K562 (cell line): Measurements from ENCODE around the gene FGFRL1. TPM values are rescaled to one million over a fixed set of nuclear protein-coding genes. Genes with fewer than 3 reads are reported as not detected.

ENCODE experiments used
- E2F3 ChIP-seq: fragments of 250-450 bp; sonication (Bioruptor Pico); IDR thresholded peaks from 2 replicates; pipeline ENCODE4 v1.4.0; 2020; ENCODE audit warnings: mild to moderate bottlenecking
- FOXA1 ChIP-seq: fragments of 450-650 bp; IDR thresholded peaks from 2 replicates; pipeline ENCODE4 v1.6.1; 2016; ENCODE audit warnings: mild to moderate bottlenecking, borderline replicate concordance
- NCOA1 ChIP-seq: fragments of 450-650 bp; IDR thresholded peaks from 2 replicates; pipeline ENCODE4 v1.6.1; 2016; ENCODE audit warnings: low read depth
- NCOA6 ChIP-seq: fragments of 450-650 bp; IDR thresholded peaks from 2 replicates; pipeline ENCODE4 v1.6.1; 2017; ENCODE audit warnings: mild to moderate bottlenecking
- NFIX ChIP-seq: fragments of 250-450 bp; sonication (Bioruptor Pico); IDR thresholded peaks from 2 replicates; pipeline ENCODE4 v1.4.0; 2020; ENCODE audit warnings: low read depth, mild to moderate bottlenecking, moderate library complexity
- POLR2AphosphoS2 ChIP-seq: IDR thresholded peaks from 2 replicates; pipeline ENCODE4 v1.6.1; 2012; ENCODE audit warnings: low read length, improper control_type of control experiment
- RBM39 ChIP-seq: fragments of 200-400 bp; formaldehyde crosslinking; optimal IDR thresholded peaks from 2 replicates; pipeline ENCODE3; 2018; ENCODE audit warnings: low read depth, low read length
- STAT5A ChIP-seq: IDR thresholded peaks from 2 replicates; pipeline ENCODE4 v1.6.1; 2012; ENCODE audit warnings: low read length, inconsistent platforms, borderline replicate concordance
- XRCC3 ChIP-seq: fragments of 450-650 bp; IDR thresholded peaks from 2 replicates; pipeline ENCODE4 v1.6.1; 2017; ENCODE audit warnings: mild to moderate bottlenecking, moderate library complexity
- ZEB2 ChIP-seq: fragments of 450-650 bp; IDR thresholded peaks from 2 replicates; pipeline ENCODE4 v1.6.1; 2016
- ZFP1 ChIP-seq: fragments of 450-650 bp; formaldehyde crosslinking; IDR thresholded peaks from 2 replicates; pipeline ENCODE4 v1.4.0; 2020; ENCODE audit warnings: mild to moderate bottlenecking, mixed read lengths
- ZNF184 ChIP-seq: sonication (generic); formaldehyde crosslinking; IDR thresholded peaks from 2 replicates; pipeline ENCODE4 v1.5.0; 2020; ENCODE audit warnings: missing genetic modification reagents
- ZNF224 ChIP-seq: sonication (generic); formaldehyde crosslinking; IDR thresholded peaks from 2 replicates; pipeline ENCODE4 v1.8.0; 2022; ENCODE audit warnings: mild to moderate bottlenecking, missing genetic modification reagents
- ZSCAN32 ChIP-seq: fragments of 450-650 bp; formaldehyde crosslinking; IDR thresholded peaks from 2 replicates; pipeline ENCODE4 v1.4.0; 2020; ENCODE audit warnings: mild to moderate bottlenecking, moderate library complexity
- polyA plus RNA-seq, 8 experiments: library from polyadenylated mRNA; depleted of rRNA in 4 of 8; stranded (reverse) in 5 of 8; unstranded in 3 of 8; fragments of >200 nt; fragmentation: Nextera tagmentation in 2 of 8; fragmentation: Illumina TruSeq in 1 of 8; extraction: Ambion mirVana in 2 of 8; extraction: Trizol in 1 of 8; gene quantifications; 2 replicates each; pipeline versions ENCODE4 v1.2.1 to v1.2.3, GENCODE V29; 2011 to 2014; ENCODE audit warnings: inconsistent platforms in 1 of 8, missing spikeins in 1 of 8
- total RNA-seq, 7 experiments: library from RNA; depleted of rRNA in 6 of 7; stranded (reverse); fragments of >200 nt in 6 of 7; fragmentation: Illumina TruSeq in 2 of 7; extraction: Trizol in 2 of 7; gene quantifications; 2 replicates each; pipeline versions ENCODE4 v1.2.1 to v1.2.3, GENCODE V29; 2011 to 2021; ENCODE audit warnings: low replicate concordance in 1 of 7
- TF ChIP-seq, protein P1 (sequence below): fragments of 250-450 bp; sonication (Bioruptor Pico); IDR thresholded peaks from 2 replicates; pipeline ENCODE4 v1.5.0; 2020; ENCODE audit warnings: mild to moderate bottlenecking, borderline replicate concordance
- TF ChIP-seq, protein P2 (sequence below): fragments of 450-650 bp; formaldehyde crosslinking; IDR thresholded peaks from 2 replicates; pipeline ENCODE4 v1.4.0; 2022; ENCODE audit warnings: missing genetic modification characterization
- TF ChIP-seq, protein P3 (sequence below): fragments of 250-450 bp; sonication (Bioruptor Pico); IDR thresholded peaks from 2 replicates; pipeline ENCODE4 v1.8.0; 2021; ENCODE audit warnings: borderline replicate concordance, mild to moderate bottlenecking, moderate library complexity; ENCODE audit not compliant: poor library complexity, severe bottlenecking
- TF ChIP-seq, protein P4 (sequence below): sonication (generic); formaldehyde crosslinking; IDR thresholded peaks from 2 replicates; pipeline ENCODE4 v1.9.0; 2022; ENCODE audit warnings: mild to moderate bottlenecking, missing genetic modification reagents
- TF ChIP-seq, protein P5 (sequence below), 2 experiments: fragments of 200-800 bp in 1 of 2; sonication (Bioruptor generic) in 1 of 2; sonication (generic) in 1 of 2; formaldehyde crosslinking in 1 of 2; IDR thresholded peaks in 1 of 2; conservative IDR thresholded peaks in 1 of 2; 2 replicates each; pipeline versions ENCODE4 v1.5.0 to v1.6.1; 2016 to 2020; ENCODE audit warnings: missing compliant biosample characterization in 1 of 2, missing genetic modification characterization in 1 of 2, missing genetic modification reagents in 1 of 2
- TF ChIP-seq, protein P6 (sequence below): sonication (generic); formaldehyde crosslinking; IDR thresholded peaks from 2 replicates; pipeline ENCODE4 v1.5.0; 2020; ENCODE audit warnings: missing genetic modification reagents

FGFRL1 gene
- total and polyA plus RNA-seq, 9 of the 15 experiments (the other 6 are each of a cell fraction or from before 2014, with no cell fraction given): 0.34 to 49.9 (median 14.6) TPM

DNA sequence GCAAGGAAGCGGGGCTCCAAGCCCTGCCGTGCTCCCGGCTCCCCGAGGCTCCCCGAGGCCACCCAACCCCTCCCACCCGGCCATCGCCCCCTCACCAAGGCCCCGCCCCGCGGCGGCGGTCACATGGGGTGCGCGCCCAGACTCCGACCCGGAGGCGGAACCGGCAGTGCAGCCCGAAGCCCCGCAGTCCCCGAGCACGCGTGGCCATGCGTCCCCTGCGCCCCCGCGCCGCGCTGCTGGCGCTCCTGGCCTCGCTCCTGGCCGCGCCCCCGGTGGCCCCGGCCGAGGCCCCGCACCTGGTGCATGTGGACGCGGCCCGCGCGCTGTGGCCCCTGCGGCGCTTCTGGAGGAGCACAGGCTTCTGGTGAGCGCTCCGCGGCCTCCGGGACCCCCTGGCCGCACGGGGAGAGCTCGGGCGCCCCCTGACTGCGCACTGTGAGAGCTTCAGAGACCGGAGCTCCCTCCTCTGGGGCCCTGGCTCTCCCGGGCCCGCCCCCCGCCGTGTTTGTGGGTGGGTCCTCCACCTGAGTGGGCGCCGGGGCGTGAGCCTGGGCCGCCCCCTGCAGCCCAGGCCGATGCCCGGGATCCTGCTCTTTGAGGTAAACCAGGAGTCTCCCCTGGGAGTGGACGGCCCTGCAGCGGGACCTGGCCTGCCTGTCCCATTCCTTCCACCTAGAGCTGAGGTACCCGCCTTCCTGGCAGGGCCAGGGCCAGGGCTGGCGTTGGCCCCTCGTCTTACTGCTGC, 24.4 kb upstream of the FGFRL1 start, which contains the start of gene IDUA (continued):
- TF ChIP-seq STAT5A: no peak
- no peak for TF ChIP-seq ZNF224 (CRISPR knock-in tag)
- TF ChIP-seq NFIX (CRISPR knock-in tag): no peak
- TF ChIP-seq, protein P1, sequence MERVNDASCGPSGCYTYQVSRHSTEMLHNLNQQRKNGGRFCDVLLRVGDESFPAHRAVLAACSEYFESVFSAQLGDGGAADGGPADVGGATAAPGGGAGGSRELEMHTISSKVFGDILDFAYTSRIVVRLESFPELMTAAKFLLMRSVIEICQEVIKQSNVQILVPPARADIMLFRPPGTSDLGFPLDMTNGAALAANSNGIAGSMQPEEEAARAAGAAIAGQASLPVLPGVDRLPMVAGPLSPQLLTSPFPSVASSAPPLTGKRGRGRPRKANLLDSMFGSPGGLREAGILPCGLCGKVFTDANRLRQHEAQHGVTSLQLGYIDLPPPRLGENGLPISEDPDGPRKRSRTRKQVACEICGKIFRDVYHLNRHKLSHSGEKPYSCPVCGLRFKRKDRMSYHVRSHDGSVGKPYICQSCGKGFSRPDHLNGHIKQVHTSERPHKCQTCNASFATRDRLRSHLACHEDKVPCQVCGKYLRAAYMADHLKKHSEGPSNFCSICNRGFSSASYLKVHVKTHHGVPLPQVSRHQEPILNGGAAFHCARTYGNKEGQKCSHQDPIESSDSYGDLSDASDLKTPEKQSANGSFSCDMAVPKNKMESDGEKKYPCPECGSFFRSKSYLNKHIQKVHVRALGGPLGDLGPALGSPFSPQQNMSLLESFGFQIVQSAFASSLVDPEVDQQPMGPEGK (CRISPR knock-in tag): no peak
- TF ChIP-seq POLR2AphosphoS2: peak; percentile 40; the same call in 1 of the 2 replicates
- no peak for TF ChIP-seq RBM39
- TF ChIP-seq, protein P2, sequence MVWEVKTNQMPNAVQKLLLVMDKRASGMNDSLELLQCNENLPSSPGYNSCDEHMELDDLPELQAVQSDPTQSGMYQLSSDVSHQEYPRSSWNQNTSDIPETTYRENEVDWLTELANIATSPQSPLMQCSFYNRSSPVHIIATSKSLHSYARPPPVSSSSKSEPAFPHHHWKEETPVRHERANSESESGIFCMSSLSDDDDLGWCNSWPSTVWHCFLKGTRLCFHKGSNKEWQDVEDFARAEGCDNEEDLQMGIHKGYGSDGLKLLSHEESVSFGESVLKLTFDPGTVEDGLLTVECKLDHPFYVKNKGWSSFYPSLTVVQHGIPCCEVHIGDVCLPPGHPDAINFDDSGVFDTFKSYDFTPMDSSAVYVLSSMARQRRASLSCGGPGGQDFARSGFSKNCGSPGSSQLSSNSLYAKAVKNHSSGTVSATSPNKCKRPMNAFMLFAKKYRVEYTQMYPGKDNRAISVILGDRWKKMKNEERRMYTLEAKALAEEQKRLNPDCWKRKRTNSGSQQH (CRISPR knock-in tag): no peak
- TF ChIP-seq, protein P3, sequence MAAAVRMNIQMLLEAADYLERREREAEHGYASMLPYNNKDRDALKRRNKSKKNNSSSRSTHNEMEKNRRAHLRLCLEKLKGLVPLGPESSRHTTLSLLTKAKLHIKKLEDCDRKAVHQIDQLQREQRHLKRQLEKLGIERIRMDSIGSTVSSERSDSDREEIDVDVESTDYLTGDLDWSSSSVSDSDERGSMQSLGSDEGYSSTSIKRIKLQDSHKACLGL (CRISPR knock-in tag): peak; percentile 65
- no peak for TF ChIP-seq ZSCAN32 (CRISPR knock-in tag)
- no peak for TF ChIP-seq ZFP1 (CRISPR knock-in tag)
- TF ChIP-seq NCOA1: no peak
- no peak for TF ChIP-seq ZNF184 (CRISPR knock-in tag)
- TF ChIP-seq, protein P4, sequence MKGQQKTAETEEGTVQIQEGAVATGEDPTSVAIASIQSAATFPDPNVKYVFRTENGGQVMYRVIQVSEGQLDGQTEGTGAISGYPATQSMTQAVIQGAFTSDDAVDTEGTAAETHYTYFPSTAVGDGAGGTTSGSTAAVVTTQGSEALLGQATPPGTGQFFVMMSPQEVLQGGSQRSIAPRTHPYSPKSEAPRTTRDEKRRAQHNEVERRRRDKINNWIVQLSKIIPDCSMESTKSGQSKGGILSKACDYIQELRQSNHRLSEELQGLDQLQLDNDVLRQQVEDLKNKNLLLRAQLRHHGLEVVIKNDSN: peak; percentile 87
- TF ChIP-seq, protein P5, sequence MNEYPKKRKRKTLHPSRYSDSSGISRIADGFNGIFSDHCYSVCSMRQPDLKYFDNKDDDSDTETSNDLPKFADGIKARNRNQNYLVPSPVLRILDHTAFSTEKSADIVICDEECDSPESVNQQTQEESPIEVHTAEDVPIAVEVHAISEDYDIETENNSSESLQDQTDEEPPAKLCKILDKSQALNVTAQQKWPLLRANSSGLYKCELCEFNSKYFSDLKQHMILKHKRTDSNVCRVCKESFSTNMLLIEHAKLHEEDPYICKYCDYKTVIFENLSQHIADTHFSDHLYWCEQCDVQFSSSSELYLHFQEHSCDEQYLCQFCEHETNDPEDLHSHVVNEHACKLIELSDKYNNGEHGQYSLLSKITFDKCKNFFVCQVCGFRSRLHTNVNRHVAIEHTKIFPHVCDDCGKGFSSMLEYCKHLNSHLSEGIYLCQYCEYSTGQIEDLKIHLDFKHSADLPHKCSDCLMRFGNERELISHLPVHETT (CRISPR knock-in tag; conservative IDR thresholded peaks at IDR 0.05 in 1 of 2, IDR thresholded peaks at IDR 0.05 in 1 of 2): no peak
- TF ChIP-seq NCOA6: no peak
- no peak for TF ChIP-seq E2F3 (CRISPR knock-in tag)
- no peak for TF ChIP-seq ZEB2
- TF ChIP-seq, protein P6, sequence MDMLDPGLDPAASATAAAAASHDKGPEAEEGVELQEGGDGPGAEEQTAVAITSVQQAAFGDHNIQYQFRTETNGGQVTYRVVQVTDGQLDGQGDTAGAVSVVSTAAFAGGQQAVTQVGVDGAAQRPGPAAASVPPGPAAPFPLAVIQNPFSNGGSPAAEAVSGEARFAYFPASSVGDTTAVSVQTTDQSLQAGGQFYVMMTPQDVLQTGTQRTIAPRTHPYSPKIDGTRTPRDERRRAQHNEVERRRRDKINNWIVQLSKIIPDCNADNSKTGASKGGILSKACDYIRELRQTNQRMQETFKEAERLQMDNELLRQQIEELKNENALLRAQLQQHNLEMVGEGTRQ: peak; percentile 87
- TF ChIP-seq FOXA1: no peak
- no peak for TF ChIP-seq XRCC3
